HG03558 (cell line): Measurements from ENCODE around the gene PTPRN2.
"Not testable (repeated sequence)": the region's sequence is repeated elsewhere in the genome, so short reads cannot be mapped to it uniquely, and the experiment has no call there.

Experiments
- ATAC-seq: cut with Tn5 transposase; IDR thresholded peaks from one replicate; pipeline ENCODE4 v1.9.1; 2021; ENCODE audit warnings: moderate number of reproducible peaks; ENCODE audit not compliant: unreplicated experiment; ENCODE audit errors: extremely low read depth

PTPRN2 gene

GRCh38 chr7:157786375-157787274 is 801.0 kb downstream of the PTPRN2 start:
- ATAC-seq = no peak

- no peak for ATAC-seq
Observed at GRCh38 chr7:157785486-157786186, 802.0 kb downstream of the PTPRN2 start.

- ATAC-seq = no peak
Observed at GRCh38 chr7:157784979-157785441, 802.6 kb downstream of the PTPRN2 start.

- ATAC-seq = no peak
Observed at GRCh38 chr7:157784041-157784835, 803.4 kb downstream of the PTPRN2 start.

GRCh38 chr7:157782041-157782440 is 805.6 kb downstream of the PTPRN2 start:
- ATAC-seq = no peak

GRCh38 chr7:157780721-157781120 is 806.9 kb downstream of the PTPRN2 start:
- ATAC-seq = no peak

- no peak for ATAC-seq
Observed at GRCh38 chr7:157780312-157780711, 807.3 kb downstream of the PTPRN2 start.

GRCh38 chr7:157779206-157779605 is 808.4 kb downstream of the PTPRN2 start:
- ATAC-seq = no peak

- not testable (repeated sequence) for ATAC-seq
Observed at GRCh38 chr7:157777194-157777762, 810.3 kb downstream of the PTPRN2 start.

- ATAC-seq = no peak
Observed at GRCh38 chr7:157775560-157776332, 811.9 kb downstream of the PTPRN2 start.

- ATAC-seq = no peak
Observed at GRCh38 chr7:157775021-157775559, 812.5 kb downstream of the PTPRN2 start.

GRCh38 chr7:157774495-157774894 is 813.1 kb downstream of the PTPRN2 start:
- no peak for ATAC-seq

GRCh38 chr7:157773361-157773760 is 814.3 kb downstream of the PTPRN2 start:
- ATAC-seq = no peak

- ATAC-seq = no peak
Observed at GRCh38 chr7:157772486-157773130, 815.0 kb downstream of the PTPRN2 start.

- no peak for ATAC-seq
Observed at GRCh38 chr7:157771689-157772088, 815.9 kb downstream of the PTPRN2 start.

- ATAC-seq = no peak
Observed at GRCh38 chr7:157770716-157771320, 816.8 kb downstream of the PTPRN2 start.

GRCh38 chr7:157769526-157770215 is 818.0 kb downstream of the PTPRN2 start:
- no peak for ATAC-seq

- ATAC-seq = no peak
Observed at GRCh38 chr7:157769086-157769485, 818.5 kb downstream of the PTPRN2 start.
